SK-N-SH treated with all-trans-retinoic acid at 6 μM for 48 hours (cell line): ENCODE data around the gene LCNL1.

Experiments used
- ATAC-seq: fragments of 200-7000 bp; cut with Tn5 transposase; 3 replicates; pipeline ENCODE4 v1.9.1; 2020; ENCODE audit warnings: mild to moderate bottlenecking, moderate library complexity
- ARNTL ChIP-seq: fragments of 450-650 bp; formaldehyde crosslinking; IDR thresholded peaks from 2 replicates; pipeline ENCODE4 v1.5.0; 2020; ENCODE audit warnings: low read depth, mild to moderate bottlenecking, moderate library complexity, borderline replicate concordance
- BACH2 ChIP-seq: fragments of 250-450 bp; sonication (Bioruptor Pico); IDR thresholded peaks from 2 replicates; pipeline ENCODE4 v1.9.0; 2021; ENCODE audit warnings: mild to moderate bottlenecking, borderline replicate concordance
- CSDC2 ChIP-seq: fragments of 250-450 bp; sonication (Bioruptor Pico); IDR thresholded peaks from 2 replicates; pipeline ENCODE4 v1.5.0; 2020; ENCODE audit warnings: mild to moderate bottlenecking, moderate library complexity
- ESRRG ChIP-seq: fragments of 250-450 bp; sonication (Bioruptor Pico); IDR thresholded peaks from 2 replicates; pipeline ENCODE4 v1.6.1; 2021; ENCODE audit warnings: mild to moderate bottlenecking
- GLIS3 ChIP-seq: fragments of 250-450 bp; sonication (Bioruptor Pico); IDR thresholded peaks from 2 replicates; pipeline ENCODE4 v1.5.0; 2020; ENCODE audit warnings: mild to moderate bottlenecking, moderate library complexity
- ISL1 ChIP-seq: fragments of 250-450 bp; sonication (Bioruptor Pico); IDR thresholded peaks from 2 replicates; pipeline ENCODE4 v2.1.2; 2022; ENCODE audit warnings: mild to moderate bottlenecking, moderate library complexity
- PPARA ChIP-seq: fragments of 250-450 bp; sonication (Bioruptor Pico); IDR thresholded peaks from 2 replicates; pipeline ENCODE4 v1.5.0; 2020; ENCODE audit warnings: mild to moderate bottlenecking, borderline replicate concordance
- RARB ChIP-seq: fragments of 250-450 bp; sonication (Bioruptor Pico); IDR thresholded peaks from 2 replicates; pipeline ENCODE4 v1.8.0; 2021; ENCODE audit warnings: mild to moderate bottlenecking, moderate library complexity
- SNAI2 ChIP-seq: fragments of 250-450 bp; sonication (Bioruptor Pico); IDR thresholded peaks from 2 replicates; pipeline ENCODE4 v1.5.0; 2020; ENCODE audit warnings: mild to moderate bottlenecking, moderate library complexity
- TCF4 ChIP-seq: fragments of 250-450 bp; sonication (Bioruptor Pico); IDR thresholded peaks from 2 replicates; pipeline ENCODE4 v1.8.0; 2021; ENCODE audit warnings: mild to moderate bottlenecking, moderate library complexity, borderline replicate concordance
- TOX ChIP-seq: fragments of 250-450 bp; sonication (Bioruptor Pico); IDR thresholded peaks from 2 replicates; pipeline ENCODE4 v1.8.0; 2021; ENCODE audit warnings: mild to moderate bottlenecking, moderate library complexity, borderline replicate concordance
- ZC3H10 ChIP-seq: fragments of 250-450 bp; sonication (Bioruptor Pico); IDR thresholded peaks from 2 replicates; pipeline ENCODE4 v1.5.1; 2021; ENCODE audit warnings: mild to moderate bottlenecking, moderate library complexity
- ZFP3 ChIP-seq: fragments of 250-450 bp; sonication (Bioruptor Pico); IDR thresholded peaks from 2 replicates; pipeline ENCODE4 v1.5.0; 2020; ENCODE audit warnings: mild to moderate bottlenecking, moderate library complexity
- ZFP30 ChIP-seq: fragments of 450-650 bp; formaldehyde crosslinking; IDR thresholded peaks from 2 replicates; pipeline ENCODE4 v1.5.0; 2022; ENCODE audit warnings: mild to moderate bottlenecking, moderate library complexity
- ZNF565 ChIP-seq: fragments of 450-650 bp; formaldehyde crosslinking; conservative IDR thresholded peaks from 2 replicates; pipeline ENCODE4 v1.5.0; 2020; ENCODE audit warnings: low read depth, mild to moderate bottlenecking, moderate library complexity
- ZNF70 ChIP-seq: fragments of 450-650 bp; formaldehyde crosslinking; IDR thresholded peaks from 2 replicates; pipeline ENCODE4 v1.5.0; 2020; ENCODE audit warnings: mild to moderate bottlenecking, moderate library complexity
- ZNF8 ChIP-seq: fragments of 450-650 bp; formaldehyde crosslinking; IDR thresholded peaks from 2 replicates; pipeline ENCODE4 v1.5.0; 2020; ENCODE audit warnings: mild to moderate bottlenecking, moderate library complexity
- TF ChIP-seq, protein P1 (sequence below): fragments of 250-450 bp; sonication (Bioruptor Pico); IDR thresholded peaks from 2 replicates; pipeline ENCODE4 v1.5.1; 2021; ENCODE audit warnings: mild to moderate bottlenecking, moderate library complexity
- TF ChIP-seq, protein P2 (sequence below): fragments of 250-450 bp; sonication (Bioruptor Pico); IDR thresholded peaks from 2 replicates; pipeline ENCODE4 v1.8.0; 2021; ENCODE audit warnings: low read depth, mild to moderate bottlenecking, moderate library complexity, borderline replicate concordance
- TF ChIP-seq, protein P3 (sequence below): fragments of 250-450 bp; sonication (Bioruptor Pico); IDR thresholded peaks from 2 replicates; pipeline ENCODE4 v1.5.0; 2020; ENCODE audit warnings: mild to moderate bottlenecking, moderate library complexity
- TF ChIP-seq, protein P4 (sequence below): fragments of 250-450 bp; sonication (Bioruptor Pico); IDR thresholded peaks from 2 replicates; pipeline ENCODE4 v1.8.0; 2020; ENCODE audit warnings: mild to moderate bottlenecking, moderate library complexity, borderline replicate concordance
- TF ChIP-seq, protein P5 (sequence below): fragments of 250-450 bp; sonication (Bioruptor Pico); IDR thresholded peaks from 2 replicates; pipeline ENCODE4 v1.5.1; 2020; ENCODE audit warnings: low read depth, mild to moderate bottlenecking, moderate library complexity

LCNL1 gene

DNA sequence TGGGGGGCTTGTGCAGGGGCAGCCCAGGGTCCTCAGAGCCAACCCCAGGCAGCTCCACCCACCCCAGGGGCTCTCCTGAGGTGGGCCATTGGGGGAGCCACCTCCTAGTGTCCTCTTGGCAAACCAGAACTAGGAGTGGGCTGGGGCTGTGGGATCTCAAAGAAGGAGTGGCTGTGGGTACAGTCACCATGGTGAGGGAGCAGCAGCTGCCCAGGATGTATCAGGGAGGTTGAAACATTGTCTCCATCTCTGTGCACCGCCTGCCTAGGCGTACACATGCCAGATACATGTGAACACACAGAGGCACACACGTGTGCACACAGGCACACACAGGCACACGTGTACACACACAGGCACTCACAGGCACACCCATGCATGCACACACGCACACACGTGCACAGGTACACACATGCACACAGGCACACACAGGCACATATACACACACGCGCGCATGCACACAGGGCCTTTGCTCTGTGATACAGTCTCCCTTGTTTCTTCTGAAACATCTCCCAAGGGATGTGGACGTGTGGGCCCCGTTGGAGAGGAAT lies 20.0 kb upstream of the LCNL1 start:
- TF ChIP-seq ZNF70 (no peak), BACH2 (CRISPR knock-in tag) (no peak), ZFP3 (CRISPR knock-in tag) (no peak), ISL1 (CRISPR knock-in tag) (no peak), SNAI2 (CRISPR knock-in tag) (no peak), ZNF565 (CRISPR knock-in tag) (no peak), ZNF8 (CRISPR knock-in tag) (no peak), ESRRG (no peak), TOX (CRISPR knock-in tag) (no peak), CSDC2 (CRISPR knock-in tag) (no peak)
- TF ChIP-seq, protein P1, sequence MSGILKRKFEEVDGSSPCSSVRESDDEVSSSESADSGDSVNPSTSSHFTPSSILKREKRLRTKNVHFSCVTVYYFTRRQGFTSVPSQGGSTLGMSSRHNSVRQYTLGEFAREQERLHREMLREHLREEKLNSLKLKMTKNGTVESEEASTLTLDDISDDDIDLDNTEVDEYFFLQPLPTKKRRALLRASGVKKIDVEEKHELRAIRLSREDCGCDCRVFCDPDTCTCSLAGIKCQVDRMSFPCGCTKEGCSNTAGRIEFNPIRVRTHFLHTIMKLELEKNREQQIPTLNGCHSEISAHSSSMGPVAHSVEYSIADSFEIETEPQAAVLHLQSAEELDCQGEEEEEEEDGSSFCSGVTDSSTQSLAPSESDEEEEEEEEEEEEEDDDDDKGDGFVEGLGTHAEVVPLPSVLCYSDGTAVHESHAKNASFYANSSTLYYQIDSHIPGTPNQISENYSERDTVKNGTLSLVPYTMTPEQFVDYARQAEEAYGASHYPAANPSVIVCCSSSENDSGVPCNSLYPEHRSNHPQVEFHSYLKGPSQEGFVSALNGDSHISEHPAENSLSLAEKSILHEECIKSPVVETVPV (CRISPR knock-in tag), result no peak
- TF ChIP-seq, protein P2, sequence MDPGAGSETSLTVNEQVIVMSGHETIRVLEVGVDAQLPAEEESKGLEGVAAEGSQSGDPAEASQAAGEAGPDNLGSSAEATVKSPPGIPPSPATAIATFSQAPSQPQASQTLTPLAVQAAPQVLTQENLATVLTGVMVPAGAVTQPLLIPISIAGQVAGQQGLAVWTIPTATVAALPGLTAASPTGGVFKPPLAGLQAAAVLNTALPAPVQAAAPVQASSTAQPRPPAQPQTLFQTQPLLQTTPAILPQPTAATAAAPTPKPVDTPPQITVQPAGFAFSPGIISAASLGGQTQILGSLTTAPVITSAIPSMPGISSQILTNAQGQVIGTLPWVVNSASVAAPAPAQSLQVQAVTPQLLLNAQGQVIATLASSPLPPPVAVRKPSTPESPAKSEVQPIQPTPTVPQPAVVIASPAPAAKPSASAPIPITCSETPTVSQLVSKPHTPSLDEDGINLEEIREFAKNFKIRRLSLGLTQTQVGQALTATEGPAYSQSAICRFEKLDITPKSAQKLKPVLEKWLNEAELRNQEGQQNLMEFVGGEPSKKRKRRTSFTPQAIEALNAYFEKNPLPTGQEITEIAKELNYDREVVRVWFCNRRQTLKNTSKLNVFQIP (CRISPR knock-in tag), result no peak
- TF ChIP-seq, protein P3, sequence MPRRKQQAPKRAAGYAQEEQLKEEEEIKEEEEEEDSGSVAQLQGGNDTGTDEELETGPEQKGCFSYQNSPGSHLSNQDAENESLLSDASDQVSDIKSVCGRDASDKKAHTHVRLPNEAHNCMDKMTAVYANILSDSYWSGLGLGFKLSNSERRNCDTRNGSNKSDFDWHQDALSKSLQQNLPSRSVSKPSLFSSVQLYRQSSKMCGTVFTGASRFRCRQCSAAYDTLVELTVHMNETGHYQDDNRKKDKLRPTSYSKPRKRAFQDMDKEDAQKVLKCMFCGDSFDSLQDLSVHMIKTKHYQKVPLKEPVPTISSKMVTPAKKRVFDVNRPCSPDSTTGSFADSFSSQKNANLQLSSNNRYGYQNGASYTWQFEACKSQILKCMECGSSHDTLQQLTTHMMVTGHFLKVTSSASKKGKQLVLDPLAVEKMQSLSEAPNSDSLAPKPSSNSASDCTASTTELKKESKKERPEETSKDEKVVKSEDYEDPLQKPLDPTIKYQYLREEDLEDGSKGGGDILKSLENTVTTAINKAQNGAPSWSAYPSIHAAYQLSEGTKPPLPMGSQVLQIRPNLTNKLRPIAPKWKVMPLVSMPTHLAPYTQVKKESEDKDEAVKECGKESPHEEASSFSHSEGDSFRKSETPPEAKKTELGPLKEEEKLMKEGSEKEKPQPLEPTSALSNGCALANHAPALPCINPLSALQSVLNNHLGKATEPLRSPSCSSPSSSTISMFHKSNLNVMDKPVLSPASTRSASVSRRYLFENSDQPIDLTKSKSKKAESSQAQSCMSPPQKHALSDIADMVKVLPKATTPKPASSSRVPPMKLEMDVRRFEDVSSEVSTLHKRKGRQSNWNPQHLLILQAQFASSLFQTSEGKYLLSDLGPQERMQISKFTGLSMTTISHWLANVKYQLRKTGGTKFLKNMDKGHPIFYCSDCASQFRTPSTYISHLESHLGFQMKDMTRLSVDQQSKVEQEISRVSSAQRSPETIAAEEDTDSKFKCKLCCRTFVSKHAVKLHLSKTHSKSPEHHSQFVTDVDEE, result no peak
- TF ChIP-seq, protein P4, sequence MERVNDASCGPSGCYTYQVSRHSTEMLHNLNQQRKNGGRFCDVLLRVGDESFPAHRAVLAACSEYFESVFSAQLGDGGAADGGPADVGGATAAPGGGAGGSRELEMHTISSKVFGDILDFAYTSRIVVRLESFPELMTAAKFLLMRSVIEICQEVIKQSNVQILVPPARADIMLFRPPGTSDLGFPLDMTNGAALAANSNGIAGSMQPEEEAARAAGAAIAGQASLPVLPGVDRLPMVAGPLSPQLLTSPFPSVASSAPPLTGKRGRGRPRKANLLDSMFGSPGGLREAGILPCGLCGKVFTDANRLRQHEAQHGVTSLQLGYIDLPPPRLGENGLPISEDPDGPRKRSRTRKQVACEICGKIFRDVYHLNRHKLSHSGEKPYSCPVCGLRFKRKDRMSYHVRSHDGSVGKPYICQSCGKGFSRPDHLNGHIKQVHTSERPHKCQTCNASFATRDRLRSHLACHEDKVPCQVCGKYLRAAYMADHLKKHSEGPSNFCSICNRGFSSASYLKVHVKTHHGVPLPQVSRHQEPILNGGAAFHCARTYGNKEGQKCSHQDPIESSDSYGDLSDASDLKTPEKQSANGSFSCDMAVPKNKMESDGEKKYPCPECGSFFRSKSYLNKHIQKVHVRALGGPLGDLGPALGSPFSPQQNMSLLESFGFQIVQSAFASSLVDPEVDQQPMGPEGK (CRISPR knock-in tag), result no peak
- ATAC-seq, result no peak

DNA sequence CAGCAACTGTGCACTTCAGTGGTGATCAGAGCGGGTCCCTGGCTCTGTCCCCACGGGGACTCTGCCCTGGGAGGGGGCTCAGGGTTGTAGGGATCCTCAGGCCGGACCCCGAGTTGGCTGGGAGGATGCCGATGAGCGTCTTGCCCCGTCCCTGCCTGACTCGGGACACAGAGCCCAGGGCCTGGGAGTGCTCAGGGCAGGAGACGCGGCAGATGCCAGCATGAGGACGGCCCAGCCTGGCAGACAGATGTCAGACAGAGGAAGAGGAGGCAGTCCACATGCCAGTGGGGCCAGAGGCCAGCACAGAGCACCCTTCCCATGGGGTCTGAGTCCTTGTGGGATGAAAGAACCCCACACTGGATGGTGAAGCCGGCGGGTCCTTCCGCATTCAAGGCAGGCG lies 19.5 kb upstream of the LCNL1 start:
- TF ChIP-seq ZC3H10 (CRISPR knock-in tag), result no peak
- no peak for TF ChIP-seq ZNF70
- TF ChIP-seq GLIS3 (CRISPR knock-in tag), result no peak
- no peak for TF ChIP-seq SNAI2 (CRISPR knock-in tag)
- no peak for TF ChIP-seq ESRRG
- no peak for TF ChIP-seq TCF4 (CRISPR knock-in tag)
- TF ChIP-seq, protein P5, sequence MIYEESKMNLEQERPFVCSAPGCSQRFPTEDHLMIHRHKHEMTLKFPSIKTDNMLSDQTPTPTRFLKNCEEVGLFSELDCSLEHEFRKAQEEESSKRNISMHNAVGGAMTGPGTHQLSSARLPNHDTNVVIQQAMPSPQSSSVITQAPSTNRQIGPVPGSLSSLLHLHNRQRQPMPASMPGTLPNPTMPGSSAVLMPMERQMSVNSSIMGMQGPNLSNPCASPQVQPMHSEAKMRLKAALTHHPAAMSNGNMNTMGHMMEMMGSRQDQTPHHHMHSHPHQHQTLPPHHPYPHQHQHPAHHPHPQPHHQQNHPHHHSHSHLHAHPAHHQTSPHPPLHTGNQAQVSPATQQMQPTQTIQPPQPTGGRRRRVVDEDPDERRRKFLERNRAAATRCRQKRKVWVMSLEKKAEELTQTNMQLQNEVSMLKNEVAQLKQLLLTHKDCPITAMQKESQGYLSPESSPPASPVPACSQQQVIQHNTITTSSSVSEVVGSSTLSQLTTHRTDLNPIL (CRISPR knock-in tag), result no peak
- TF ChIP-seq ISL1 (CRISPR knock-in tag), result no peak
- TF ChIP-seq RARB (CRISPR knock-in tag), result no peak
- TF ChIP-seq PPARA (CRISPR knock-in tag), result no peak
- TF ChIP-seq, protein P1 (CRISPR knock-in tag), result no peak
- TF ChIP-seq ZNF565 (CRISPR knock-in tag), result no peak
- no peak for TF ChIP-seq ARNTL (CRISPR knock-in tag)
- no peak for TF ChIP-seq BACH2 (CRISPR knock-in tag)
- TF ChIP-seq ZFP30 (CRISPR knock-in tag), result no peak
- ATAC-seq, result no peak
